Muscle of leg (tissue), 11 donors: ENCODE data around the gene TMEM270. TPM values are rescaled to one million over a fixed set of nuclear protein-coding genes. Genes with fewer than 3 reads are reported as not detected.
"Not testable (repeated sequence)": the region's sequence is repeated elsewhere in the genome, so short reads cannot be mapped to it uniquely, and the experiment has no call there.

Source experiments
- DNase-seq: peaks from one replicate; pipeline ENCODE4 v3.0.0; 2013
- H3K27ac ChIP-seq: one replicate; pipeline ENCODE4 v1.5.1; 2013; ENCODE audit warnings: mild to moderate bottlenecking, low read length, control low read depth
- H3K27me3 ChIP-seq: one replicate; pipeline ENCODE4 v1.6.1; 2013; ENCODE audit warnings: low read length; ENCODE audit not compliant: control insufficient read depth, insufficient read depth
- H3K36me3 ChIP-seq: one replicate; pipeline ENCODE4 v1.6.1; 2013; ENCODE audit warnings: low read length; ENCODE audit not compliant: control insufficient read depth, insufficient read depth
- H3K4me1 ChIP-seq: one replicate; pipeline ENCODE4 v1.6.1; 2013; ENCODE audit warnings: low read length; ENCODE audit not compliant: control insufficient read depth, insufficient read depth
- H3K4me3 ChIP-seq: one replicate; pipeline ENCODE4 v1.5.1; 2013; ENCODE audit warnings: low read length, control low read depth
- H3K9me3 ChIP-seq: replicated peaks from 2 replicates; pipeline ENCODE4 v1.6.1; 2013; ENCODE audit warnings: low read depth, low read length; ENCODE audit not compliant: control insufficient read depth
- WGBS: methylation state at CpG from one replicate; pipeline ENCODE4 v1.1.5; 2013; ENCODE audit warnings: missing lambda C conversion rate; ENCODE audit not compliant: insufficient coverage; 5-methylcytosine and 5-hydroxymethylcytosine counted together
- polyA plus RNA-seq, 8 donors: library from polyadenylated mRNA; unstranded; fragments of 120-200 nt; gene quantifications; one replicate each; pipeline versions ENCODE4 v1.2.1 to v1.2.3, GENCODE V29; 2013; ENCODE audit warnings: inconsistent platforms in 1 of 8, low replicate concordance in 1 of 8; ENCODE audit not compliant: insufficient read length in 8 of 8, insufficient read depth in 1 of 8
- total RNA-seq: library from RNA; stranded (reverse); fragments of 120-200 nt; gene quantifications from one replicate; pipeline ENCODE4 v1.2.4, GENCODE V29; 2013

TMEM270 gene
- total and polyA plus RNA-seq, 9 donors = not detected

- H3K4me1 ChIP-seq = peaks cover 12% of the 10 kb centered on the region
- H3K36me3 ChIP-seq = no peaks in the 10 kb centered on the region
- peak overlapping the region; percentile 73 for H3K4me3 ChIP-seq
- H3K9me3 ChIP-seq = no peaks in the 10 kb centered on the region
- no peak for DNase-seq
- WGBS = 32% methylated on average over 4 of the region's 15 CpGs
- no peak overlapping the region for H3K27ac ChIP-seq
- peaks cover 2% of the 10 kb centered on the region for H3K27me3 ChIP-seq
Measured at GRCh38 chr7:73841689-73842066, 19.3 kb upstream of the TMEM270 start.

- no peaks in the 10 kb centered on the region for H3K9me3 ChIP-seq
- H3K4me3 ChIP-seq = peak within 1 kb of the TSS; percentile 73
- H3K4me1 ChIP-seq = peaks cover 12% of the 10 kb centered on the region
- peak within 1 kb of the TSS; percentile 35 for H3K27ac ChIP-seq
- DNase-seq = peak; percentile 97
- H3K27me3 ChIP-seq = peaks cover 2% of the 10 kb centered on the region
- WGBS = under 1% methylated on average over 24 of the region's 45 CpGs
- H3K36me3 ChIP-seq = no peaks in the 10 kb centered on the region
Measured at GRCh38 chr7:73842067-73842976, 18.6 kb upstream of the TMEM270 start, which contains the start of gene METTL27. Gene METTL27 (minus strand): TSS chr7:73842516. CDS start chr7:73842140, 376 bp downstream.

- no peak for DNase-seq
- Histone ChIP-seq H3K4me1 (peaks cover 12% of the 10 kb centered on the region), H3K9me3 (no peaks in the 10 kb centered on the region), H3K27ac (no peak overlapping the region), H3K36me3 (no peaks in the 10 kb centered on the region), H3K4me3 (no peak overlapping the region), H3K27me3 (peaks cover 7% of the 10 kb centered on the region)
- WGBS = no CpG with 5 or more reads among the region's 9 CpGs
Measured at GRCh38 chr7:73844131-73844547, 16.8 kb upstream of the TMEM270 start.

GRCh38 chr7:73844848-73845460 is 16.0 kb upstream of the TMEM270 start:
- Histone ChIP-seq H3K9me3 (no peaks in the 10 kb centered on the region), H3K36me3 (no peaks in the 10 kb centered on the region), H3K27ac (no peak overlapping the region), H3K4me1 (peaks cover 12% of the 10 kb centered on the region), H3K4me3 (no peak overlapping the region), H3K27me3 (peaks cover 10% of the 10 kb centered on the region)
- no peak for DNase-seq
- WGBS = 94% methylated on average over 4 of the region's 13 CpGs

GRCh38 chr7:73845701-73846195 is 15.2 kb upstream of the TMEM270 start:
- not testable (repeated sequence) for H3K27ac ChIP-seq, H3K9me3 ChIP-seq, H3K4me3 ChIP-seq, H3K36me3 ChIP-seq
- H3K27me3 ChIP-seq = peaks cover 10% of the 10 kb centered on the region
- H3K4me1 ChIP-seq = peaks cover 12% of the 10 kb centered on the region
- peak; percentile 47 for DNase-seq
- 55% methylated on average over 4 of the region's 12 CpGs for WGBS

- no CpG with 5 or more reads among the region's 10 CpGs for WGBS
- no peak for DNase-seq
- Histone ChIP-seq H3K36me3 (no peaks in the 10 kb centered on the region), H3K27me3 (peaks cover 11% of the 10 kb centered on the region), H3K4me3 (no peak overlapping the region), H3K9me3 (no peaks in the 10 kb centered on the region), H3K27ac (no peak overlapping the region), H3K4me1 (no peaks in the 10 kb centered on the region)
Measured at GRCh38 chr7:73847941-73848723, 12.8 kb upstream of the TMEM270 start.

GRCh38 chr7:73850781-73851207 is 10.2 kb upstream of the TMEM270 start:
- H3K4me1 ChIP-seq = peaks cover 5% of the 10 kb centered on the region
- WGBS = no CpG with 5 or more reads among the region's 4 CpGs
- DNase-seq = peak; percentile 46
- H3K4me3 ChIP-seq = no peak overlapping the region
- H3K36me3 ChIP-seq = no peaks in the 10 kb centered on the region
- H3K9me3 ChIP-seq = no peaks in the 10 kb centered on the region
- H3K27ac ChIP-seq = peak overlapping the region; percentile 47
- H3K27me3 ChIP-seq = peaks cover 31% of the 10 kb centered on the region

GRCh38 chr7:73851410-73852338 is 9.3 kb upstream of the TMEM270 start:
- DNase-seq = peak; percentile 65
- H3K36me3 ChIP-seq = no peaks in the 10 kb centered on the region
- H3K27me3 ChIP-seq = peaks cover 35% of the 10 kb centered on the region
- no peaks in the 10 kb centered on the region for H3K9me3 ChIP-seq
- peaks cover 5% of the 10 kb centered on the region for H3K4me1 ChIP-seq
- peak overlapping the region; percentile 47 for H3K27ac ChIP-seq
- no peak overlapping the region for H3K4me3 ChIP-seq
- 57% methylated on average over 4 of the region's 8 CpGs for WGBS

GRCh38 chr7:73852500-73852899 is 8.5 kb upstream of the TMEM270 start:
- no peaks in the 10 kb centered on the region for H3K36me3 ChIP-seq
- peaks cover 38% of the 10 kb centered on the region for H3K27me3 ChIP-seq
- no CpG with 5 or more reads among the region's 5 CpGs for WGBS
- DNase-seq = no peak
- no peaks in the 10 kb centered on the region for H3K9me3 ChIP-seq
- H3K4me1 ChIP-seq = peaks cover 5% of the 10 kb centered on the region
- H3K4me3 ChIP-seq = no peak overlapping the region
- no peak overlapping the region for H3K27ac ChIP-seq
